ENCODE results near the gene ICOSLG.
"Not testable (repeated sequence)": the region's sequence is repeated elsewhere in the genome, so short reads cannot be mapped to it uniquely, and the experiment has no call there.

ICOSLG gene

GRCh38 chr21:44220674-44221073 lies 20.1 kb downstream of the ICOSLG start:
- DNase-seq, result not testable (repeated sequence)

- DNase-seq, result not testable (repeated sequence)
Observed at GRCh38 chr21:44218461-44218860, 22.3 kb downstream of the ICOSLG start.

GRCh38 chr21:44211978-44212377 lies 28.8 kb downstream of the ICOSLG start:
- DNase-seq, result not testable (repeated sequence)

- DNase-seq, result not testable (repeated sequence)
Observed at GRCh38 chr21:44211574-44211973, 29.2 kb downstream of the ICOSLG start.

- peak; percentile 0 to 37 (median 18) for DNase-seq
Observed at GRCh38 chr21:44207860-44208646, 32.7 kb downstream of the ICOSLG start.

GRCh38 chr21:44206698-44207676 lies 33.8 kb downstream of the ICOSLG start:
- DNase-seq, result not testable (repeated sequence)

GRCh38 chr21:44206187-44206586 lies 34.6 kb downstream of the ICOSLG start:
- DNase-seq, result not testable (repeated sequence)

- DNase-seq, result not testable (repeated sequence)
Observed at GRCh38 chr21:44202590-44203299, 38.0 kb downstream of the ICOSLG start.

- DNase-seq, result not testable (repeated sequence)
Observed at GRCh38 chr21:44199997-44200396, 40.7 kb downstream of the ICOSLG start.

GRCh38 chr21:44199448-44199847 lies 41.3 kb downstream of the ICOSLG start:
- DNase-seq, result peak in 1 of 4 experiments; percentile 0

GRCh38 chr21:44197156-44197516 lies 43.6 kb downstream of the ICOSLG start:
- DNase-seq, result peak in 1 of 4 experiments; percentile 0

- peak in 3 of 4 experiments; percentile 86 to 94 (median 91) for DNase-seq
Observed at GRCh38 chr21:44196212-44197155, 44.3 kb downstream of the ICOSLG start.

- not testable (repeated sequence) for DNase-seq
Observed at GRCh38 chr21:44194888-44195287, 45.9 kb downstream of the ICOSLG start.

GRCh38 chr21:44194451-44194850 lies 46.3 kb downstream of the ICOSLG start:
- DNase-seq, result not testable (repeated sequence)

GRCh38 chr21:44193108-44193507 lies 47.6 kb downstream of the ICOSLG start:
- not testable (repeated sequence) for DNase-seq

GRCh38 chr21:44190349-44191271 lies 50.1 kb downstream of the ICOSLG start:
- not testable (repeated sequence) for DNase-seq

- not testable (repeated sequence) for DNase-seq
Observed at GRCh38 chr21:44184862-44185261, 55.9 kb downstream of the ICOSLG start.

GRCh38 chr21:44182202-44182601 lies 58.5 kb downstream of the ICOSLG start:
- not testable (repeated sequence) for DNase-seq

- not testable (repeated sequence) for DNase-seq
Observed at GRCh38 chr21:44181506-44181905, 59.2 kb downstream of the ICOSLG start.

- DNase-seq, result not testable (repeated sequence)
Observed at GRCh38 chr21:44176127-44176526, 64.6 kb downstream of the ICOSLG start.

Data from suppressor macrophage (primary cell).